ENCODE data around the gene VPS4A.

DNA sequence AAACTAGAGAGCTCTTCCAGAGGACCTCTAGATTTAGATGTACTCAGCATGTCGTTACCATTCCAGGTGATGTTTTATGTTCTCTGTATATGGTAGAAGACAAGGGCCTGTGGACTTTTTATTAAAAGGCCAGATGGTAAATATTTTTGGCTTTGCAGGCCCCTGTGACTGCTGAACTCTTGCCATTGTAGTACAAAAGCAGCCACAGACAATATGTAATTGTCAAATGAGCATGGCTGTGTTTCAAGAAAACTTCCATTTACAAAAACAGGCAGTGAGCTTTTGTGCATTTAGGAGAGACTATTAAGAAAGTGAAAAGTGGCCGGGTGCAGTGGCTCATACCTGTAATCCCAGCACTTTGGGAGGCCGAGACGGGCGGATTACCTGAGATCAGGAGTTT lies 33.0 kb downstream of the VPS4A start:
- TF ChIP-seq, protein P1, sequence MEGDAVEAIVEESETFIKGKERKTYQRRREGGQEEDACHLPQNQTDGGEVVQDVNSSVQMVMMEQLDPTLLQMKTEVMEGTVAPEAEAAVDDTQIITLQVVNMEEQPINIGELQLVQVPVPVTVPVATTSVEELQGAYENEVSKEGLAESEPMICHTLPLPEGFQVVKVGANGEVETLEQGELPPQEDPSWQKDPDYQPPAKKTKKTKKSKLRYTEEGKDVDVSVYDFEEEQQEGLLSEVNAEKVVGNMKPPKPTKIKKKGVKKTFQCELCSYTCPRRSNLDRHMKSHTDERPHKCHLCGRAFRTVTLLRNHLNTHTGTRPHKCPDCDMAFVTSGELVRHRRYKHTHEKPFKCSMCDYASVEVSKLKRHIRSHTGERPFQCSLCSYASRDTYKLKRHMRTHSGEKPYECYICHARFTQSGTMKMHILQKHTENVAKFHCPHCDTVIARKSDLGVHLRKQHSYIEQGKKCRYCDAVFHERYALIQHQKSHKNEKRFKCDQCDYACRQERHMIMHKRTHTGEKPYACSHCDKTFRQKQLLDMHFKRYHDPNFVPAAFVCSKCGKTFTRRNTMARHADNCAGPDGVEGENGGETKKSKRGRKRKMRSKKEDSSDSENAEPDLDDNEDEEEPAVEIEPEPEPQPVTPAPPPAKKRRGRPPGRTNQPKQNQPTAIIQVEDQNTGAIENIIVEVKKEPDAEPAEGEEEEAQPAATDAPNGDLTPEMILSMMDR (IDR thresholded peaks at IDR 0.05; ENCODE audit: insufficient read depth, low read length) = no peak
- TF ChIP-seq POLR2AphosphoS5 (IDR thresholded peaks at IDR 0.05; ENCODE audit: low read depth) (no peak), GABPA (IDR thresholded peaks at IDR 0.05; ENCODE audit: low read depth) (no peak), SPI1 (IDR thresholded peaks at IDR 0.05; ENCODE audit: borderline replicate concordance, low read depth) (no peak)
- TF ChIP-seq, protein P2, sequence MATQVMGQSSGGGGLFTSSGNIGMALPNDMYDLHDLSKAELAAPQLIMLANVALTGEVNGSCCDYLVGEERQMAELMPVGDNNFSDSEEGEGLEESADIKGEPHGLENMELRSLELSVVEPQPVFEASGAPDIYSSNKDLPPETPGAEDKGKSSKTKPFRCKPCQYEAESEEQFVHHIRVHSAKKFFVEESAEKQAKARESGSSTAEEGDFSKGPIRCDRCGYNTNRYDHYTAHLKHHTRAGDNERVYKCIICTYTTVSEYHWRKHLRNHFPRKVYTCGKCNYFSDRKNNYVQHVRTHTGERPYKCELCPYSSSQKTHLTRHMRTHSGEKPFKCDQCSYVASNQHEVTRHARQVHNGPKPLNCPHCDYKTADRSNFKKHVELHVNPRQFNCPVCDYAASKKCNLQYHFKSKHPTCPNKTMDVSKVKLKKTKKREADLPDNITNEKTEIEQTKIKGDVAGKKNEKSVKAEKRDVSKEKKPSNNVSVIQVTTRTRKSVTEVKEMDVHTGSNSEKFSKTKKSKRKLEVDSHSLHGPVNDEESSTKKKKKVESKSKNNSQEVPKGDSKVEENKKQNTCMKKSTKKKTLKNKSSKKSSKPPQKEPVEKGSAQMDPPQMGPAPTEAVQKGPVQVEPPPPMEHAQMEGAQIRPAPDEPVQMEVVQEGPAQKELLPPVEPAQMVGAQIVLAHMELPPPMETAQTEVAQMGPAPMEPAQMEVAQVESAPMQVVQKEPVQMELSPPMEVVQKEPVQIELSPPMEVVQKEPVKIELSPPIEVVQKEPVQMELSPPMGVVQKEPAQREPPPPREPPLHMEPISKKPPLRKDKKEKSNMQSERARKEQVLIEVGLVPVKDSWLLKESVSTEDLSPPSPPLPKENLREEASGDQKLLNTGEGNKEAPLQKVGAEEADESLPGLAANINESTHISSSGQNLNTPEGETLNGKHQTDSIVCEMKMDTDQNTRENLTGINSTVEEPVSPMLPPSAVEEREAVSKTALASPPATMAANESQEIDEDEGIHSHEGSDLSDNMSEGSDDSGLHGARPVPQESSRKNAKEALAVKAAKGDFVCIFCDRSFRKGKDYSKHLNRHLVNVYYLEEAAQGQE (IDR thresholded peaks at IDR 0.05; ENCODE audit: insufficient replicate concordance, low read depth) = no peak

Measured in HL-60 (cell line).